Activated CD4-positive, CD25-positive, alpha-beta regulatory T cell treated with anti-CD3 and anti-CD28 coated beads, Interleukin-2, amount 50 U/mL, for 16 hours (primary cell): ENCODE data around the gene DOK7.

Experiments
- DNase-seq: peaks from one replicate; pipeline ENCODE4 v3.0.0-alpha.2; 2020; ENCODE audit warnings: low read depth, low spot score

The DOK7 gene

DNA sequence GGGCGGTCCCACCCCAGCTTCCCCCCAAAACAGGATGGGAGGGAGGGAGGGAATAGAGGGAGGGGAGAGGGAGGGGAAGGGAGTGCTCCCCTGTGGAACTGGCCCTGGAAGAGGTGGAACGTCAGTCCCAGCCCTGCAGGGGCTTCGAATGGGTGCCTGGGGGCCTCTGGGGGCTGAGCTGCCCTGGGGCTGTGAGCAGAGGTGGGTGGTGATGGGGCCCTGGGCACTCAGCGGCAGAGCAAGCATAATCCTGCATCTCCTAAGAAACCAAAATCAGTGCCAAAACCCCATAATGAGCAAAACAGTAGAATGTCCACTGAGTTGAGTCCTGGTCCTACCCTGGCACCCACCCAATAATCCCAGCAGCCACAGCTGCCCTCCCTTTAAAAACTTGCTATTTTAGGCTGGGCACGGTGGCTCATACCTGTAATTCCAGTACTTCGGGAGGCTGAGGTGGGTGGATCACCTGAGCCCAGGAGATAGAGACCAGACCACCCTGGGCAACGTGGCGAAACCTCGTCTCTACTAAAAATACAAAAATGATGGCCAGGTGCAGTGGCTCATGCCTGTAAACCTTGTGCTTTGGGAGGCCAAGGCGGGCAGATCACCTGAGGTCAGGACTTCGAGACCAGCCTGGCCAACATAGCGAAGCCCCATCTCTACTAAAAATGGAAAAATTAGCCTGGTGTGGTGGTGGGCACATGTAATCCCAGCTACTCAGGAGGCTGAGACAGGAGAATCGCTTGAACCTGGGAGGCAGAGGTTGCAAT, 11.1 kb downstream of the DOK7 start:
- no peak for DNase-seq

DNA sequence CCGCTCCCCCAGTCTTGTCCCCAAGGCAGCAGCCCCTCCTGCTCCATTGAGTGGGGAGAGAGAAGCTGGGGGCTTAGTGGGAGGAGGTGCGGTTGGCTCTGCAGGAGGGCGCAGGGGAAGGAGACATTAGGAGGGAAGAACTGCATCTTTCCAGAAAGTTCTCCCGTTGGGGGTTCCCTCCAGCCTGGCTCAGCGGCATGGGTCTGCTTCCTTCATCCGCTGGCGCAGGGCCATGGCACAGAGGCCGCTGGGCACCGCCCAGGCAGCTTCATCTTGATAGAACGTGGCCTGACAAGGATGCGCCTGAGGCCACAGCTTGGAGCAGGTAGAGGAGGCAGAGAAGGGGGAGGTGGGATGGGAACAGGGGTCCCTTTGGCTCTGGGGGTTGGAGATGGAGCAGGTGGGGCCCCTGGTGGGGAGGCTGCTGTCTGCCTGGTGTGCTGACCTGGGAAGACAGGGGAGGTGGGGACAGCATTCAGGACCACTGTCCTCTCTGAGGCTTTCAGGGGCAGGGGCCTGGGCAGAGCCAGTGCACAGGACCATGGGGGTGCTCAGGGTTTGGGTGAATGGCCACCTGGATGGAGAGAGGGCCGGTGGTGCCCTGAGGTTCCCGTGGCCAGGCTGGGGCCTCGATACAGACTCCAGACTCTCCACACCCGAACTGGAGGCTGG, 12.1 kb downstream of the DOK7 start:
- DNase-seq = no peak

DNA sequence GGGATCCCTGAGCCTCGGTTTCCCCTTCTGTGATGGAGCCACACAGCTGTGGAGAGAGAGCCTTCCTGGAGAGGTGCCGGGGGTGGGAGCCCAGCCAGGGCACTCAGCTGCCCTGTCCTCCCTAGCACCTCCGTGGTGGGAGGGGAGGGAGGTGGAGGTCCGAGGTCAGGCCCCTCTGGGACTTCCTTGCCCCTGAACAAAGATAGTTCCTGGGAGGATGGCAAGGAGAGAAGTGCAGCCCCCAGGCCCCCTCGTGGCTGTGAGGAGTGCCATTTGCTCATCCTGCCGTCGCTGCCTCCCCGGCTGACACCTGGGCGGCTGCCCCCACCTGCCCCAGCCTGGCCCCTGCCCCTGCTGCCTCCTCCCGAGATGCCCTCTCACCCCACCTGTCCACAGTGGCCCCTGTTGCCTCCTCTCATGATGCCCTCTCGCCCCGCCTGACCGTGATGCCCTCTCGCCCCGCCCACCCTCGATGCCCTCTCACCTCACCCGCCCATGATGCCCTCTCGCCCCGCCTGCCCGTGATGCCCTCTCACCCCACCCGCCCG, 12.7 kb downstream of the DOK7 start:
- no peak for DNase-seq

DNA sequence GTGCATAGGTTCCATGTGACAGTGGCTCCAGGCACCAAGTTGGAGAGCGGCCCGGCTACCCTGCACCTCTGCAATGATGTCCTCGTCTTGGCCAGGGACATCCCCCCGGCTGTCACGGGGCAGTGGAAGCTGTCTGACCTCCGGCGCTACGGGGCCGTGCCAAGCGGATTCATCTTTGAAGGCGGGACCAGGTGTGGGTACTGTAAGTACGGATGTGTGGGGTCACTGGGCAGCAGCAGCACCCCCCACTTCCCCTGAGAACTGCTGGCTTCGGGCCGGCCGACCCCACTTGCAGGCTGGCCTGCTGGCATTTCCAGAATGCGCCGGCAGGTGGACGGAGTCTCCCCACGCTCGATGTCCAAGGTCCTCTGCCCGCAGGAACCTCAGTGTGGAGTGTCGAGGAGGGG, 13.2 kb downstream of the DOK7 start:
- no peak for DNase-seq

DNA sequence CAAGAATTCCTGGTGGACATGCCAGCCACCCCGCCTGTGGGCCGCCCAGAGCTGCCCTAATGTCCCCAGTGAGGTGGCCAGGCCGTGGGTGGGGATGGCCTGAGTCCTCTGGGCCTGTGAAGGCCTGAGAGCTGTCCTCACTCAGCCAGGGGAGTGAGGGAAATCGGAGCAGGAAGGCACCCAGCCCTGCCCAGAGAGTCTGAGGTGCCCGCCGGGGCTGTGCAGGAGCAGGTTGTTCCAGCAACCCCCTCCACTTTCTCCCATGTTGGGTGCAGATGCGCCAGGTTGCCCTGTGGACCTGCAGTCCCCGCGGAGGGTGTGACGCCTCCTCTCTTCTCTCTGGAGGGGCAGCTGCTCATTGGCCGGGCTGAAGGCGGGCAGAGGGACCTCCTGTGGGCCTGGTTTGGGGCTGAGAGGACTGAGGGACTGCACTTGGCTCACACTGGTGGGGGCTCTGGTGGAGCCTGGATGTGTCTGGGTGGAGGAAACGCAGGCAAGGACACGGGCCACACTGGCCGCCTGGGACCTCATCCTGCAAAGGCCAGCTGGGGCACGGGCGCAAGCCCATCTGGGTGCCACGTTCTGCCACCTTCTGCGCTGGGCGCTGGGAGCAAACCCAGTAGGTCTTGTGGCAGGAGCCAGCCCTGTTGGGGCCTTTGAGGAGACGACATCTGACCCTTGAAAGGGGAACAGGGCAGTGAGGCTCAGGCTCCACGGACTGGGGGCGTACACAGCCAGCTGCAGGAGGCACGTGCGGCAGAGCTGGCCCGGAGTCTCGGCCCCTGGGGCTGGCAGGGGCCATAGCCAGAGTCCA, 14.0 kb downstream of the DOK7 start:
- DNase-seq = no peak

DNA sequence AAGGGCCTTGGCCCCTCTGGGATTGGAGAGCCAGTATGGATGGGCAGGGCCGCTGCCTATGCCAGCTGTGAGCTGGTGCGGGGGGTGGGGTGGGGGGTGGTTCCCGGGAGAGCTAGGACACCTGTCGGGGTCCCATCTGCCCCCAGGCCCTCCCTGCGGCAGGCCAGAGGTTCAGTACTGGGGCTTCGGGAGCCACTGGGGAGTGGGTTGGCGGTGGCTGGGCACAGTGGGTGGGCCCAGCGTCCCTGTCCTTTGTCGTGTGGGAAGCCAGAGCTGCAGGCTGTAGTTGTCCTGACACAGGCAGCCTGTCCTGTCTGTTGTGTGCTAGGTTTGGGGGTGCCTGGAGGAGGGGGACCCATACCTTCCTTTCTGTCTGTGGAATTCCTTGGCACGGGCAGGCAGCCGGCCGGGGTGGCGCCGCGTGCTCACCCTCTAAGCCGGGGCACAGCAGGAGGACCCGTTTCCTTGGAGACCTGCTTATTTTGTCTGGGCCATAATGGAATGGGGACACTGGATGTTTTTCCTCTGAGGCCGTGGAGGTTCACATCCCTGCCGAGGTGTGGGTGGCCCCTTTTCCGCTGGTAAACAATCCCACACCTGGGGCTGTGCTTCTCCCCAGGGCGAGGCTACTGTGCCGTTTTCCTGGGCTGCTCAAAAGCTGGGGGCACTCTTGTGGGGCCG, 14.8 kb downstream of the DOK7 start:
- no peak for DNase-seq

DNA sequence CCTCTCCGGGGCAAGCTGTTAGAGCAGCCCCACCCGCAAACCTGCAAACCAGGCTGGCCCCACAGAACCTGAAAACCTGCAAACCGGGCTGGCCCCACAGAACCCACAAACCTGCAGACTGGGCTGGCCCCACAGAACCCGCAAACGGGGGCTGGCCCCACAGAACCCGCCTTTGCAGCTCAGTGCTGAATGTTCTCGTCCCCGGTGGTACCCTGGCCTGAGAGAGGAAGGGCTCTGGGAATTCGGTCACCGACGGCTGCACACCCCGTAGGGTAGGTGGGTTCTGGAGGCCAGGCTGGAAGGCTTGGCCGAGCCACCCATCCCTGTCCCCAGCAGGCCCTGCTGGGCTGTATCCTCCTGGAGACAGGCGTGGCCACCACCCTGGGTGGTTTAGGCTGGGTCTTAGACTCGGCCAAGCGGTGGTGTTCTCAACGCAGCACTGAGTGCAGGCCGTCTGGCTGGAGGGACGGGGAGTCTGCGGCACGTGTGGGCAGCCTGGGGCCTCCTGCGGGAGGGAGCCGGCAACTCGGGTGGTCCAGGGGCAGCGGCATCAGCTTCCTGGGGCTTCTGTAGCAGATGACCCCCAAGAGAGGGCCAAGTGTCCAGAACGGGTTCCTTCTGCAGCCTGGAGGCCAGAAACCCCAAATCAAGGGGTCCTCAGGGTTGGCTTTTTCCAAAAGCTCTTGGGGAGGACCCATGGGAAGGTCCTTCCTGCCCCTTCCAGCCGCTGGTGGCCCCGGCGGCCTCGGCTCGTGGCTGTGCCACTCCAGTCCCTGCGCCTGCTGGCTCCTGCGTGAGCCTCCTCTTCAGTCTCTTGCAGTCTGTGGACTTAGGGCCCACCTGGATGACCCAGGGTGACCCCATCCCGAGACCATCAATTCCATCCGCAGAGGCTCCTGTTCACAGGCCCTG, 15.6 kb downstream of the DOK7 start:
- DNase-seq = no peak

DNA sequence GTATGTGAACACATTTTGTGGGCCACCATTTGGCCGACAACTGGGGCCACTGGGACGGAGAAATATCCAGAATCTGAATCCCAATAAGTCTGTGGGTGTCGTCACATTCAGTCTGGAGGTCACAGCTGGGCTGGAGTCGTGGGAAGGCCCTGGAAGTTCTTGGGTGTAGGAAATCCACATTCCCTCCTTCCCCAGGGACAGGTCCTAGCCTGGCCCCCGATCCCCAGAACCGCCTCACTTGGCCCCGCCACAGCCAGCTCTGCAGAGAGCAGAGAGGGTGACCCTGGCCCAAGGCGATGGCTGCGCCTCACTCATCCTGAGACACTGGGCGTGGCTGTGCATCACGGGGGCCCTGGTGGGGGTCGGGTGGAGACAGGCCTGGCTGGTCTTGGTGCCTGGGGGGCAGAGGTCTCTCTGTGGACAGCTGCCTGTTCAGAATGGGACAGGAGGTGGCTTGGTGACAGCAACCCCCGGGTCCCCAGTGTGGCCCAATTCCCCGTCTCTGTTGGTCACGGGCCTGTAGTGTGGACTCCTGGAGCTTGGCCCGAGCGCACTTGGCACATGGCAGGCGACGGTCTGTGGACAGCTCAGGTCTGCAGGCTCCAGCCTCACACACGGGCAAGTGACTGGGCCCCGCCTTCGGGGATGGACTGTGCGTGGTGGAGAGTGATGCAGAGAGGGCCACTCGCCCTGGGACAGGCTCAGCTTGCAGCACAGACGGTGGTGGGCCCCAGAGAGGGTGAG, 16.4 kb downstream of the DOK7 start:
- no peak for DNase-seq

DNA sequence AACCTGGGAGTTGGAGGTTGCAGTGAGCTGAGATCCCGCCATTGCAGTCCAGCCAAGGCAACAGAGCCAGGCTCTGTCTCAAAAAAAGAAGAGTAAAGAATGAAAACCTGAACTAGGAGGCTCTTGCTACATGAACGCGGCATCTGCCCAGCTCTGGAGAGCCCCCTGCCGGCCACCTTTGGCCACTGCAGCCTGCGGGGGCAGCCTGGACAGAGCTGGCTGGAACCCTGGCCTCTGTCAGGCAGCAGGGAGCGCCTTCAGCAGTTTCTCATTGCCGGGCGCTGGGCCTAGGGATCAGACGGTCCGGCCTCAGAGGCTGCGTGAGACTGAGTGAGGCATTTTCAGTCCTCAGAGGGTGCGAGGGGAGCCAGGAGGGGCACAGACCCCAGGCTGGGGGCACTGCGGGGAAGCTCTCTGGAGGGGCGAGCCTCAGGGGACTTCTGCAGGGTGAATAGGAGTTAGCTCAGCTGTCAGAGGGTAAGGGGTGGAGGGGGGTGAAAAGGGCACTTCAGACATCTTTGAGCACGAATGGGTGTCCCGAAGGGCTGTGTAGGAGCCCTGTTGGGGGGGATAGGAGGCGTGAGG, 17.5 kb downstream of the DOK7 start:
- DNase-seq = peak; percentile 31

DNA sequence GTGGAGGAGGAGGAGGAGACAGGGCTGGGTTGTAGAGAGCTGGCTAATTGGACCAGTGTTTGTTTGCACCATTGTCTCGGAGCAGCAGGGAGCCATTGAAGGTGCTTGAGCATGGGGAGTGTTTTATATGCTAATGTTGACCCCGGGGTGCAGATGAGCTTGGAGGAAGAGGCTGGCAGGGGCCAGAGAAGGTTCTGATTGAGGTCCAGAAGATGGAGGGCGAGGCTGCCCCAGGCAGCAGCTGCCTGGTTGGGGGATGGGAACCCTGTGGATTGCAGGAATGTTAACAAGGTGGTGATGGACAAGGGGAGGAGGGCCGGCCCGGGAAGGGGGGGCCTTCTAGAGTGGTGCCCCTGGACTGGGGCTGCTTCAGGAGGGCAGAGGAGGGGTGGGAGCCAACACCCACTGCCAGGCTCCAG, 18.0 kb downstream of the DOK7 start:
- no peak for DNase-seq

DNA sequence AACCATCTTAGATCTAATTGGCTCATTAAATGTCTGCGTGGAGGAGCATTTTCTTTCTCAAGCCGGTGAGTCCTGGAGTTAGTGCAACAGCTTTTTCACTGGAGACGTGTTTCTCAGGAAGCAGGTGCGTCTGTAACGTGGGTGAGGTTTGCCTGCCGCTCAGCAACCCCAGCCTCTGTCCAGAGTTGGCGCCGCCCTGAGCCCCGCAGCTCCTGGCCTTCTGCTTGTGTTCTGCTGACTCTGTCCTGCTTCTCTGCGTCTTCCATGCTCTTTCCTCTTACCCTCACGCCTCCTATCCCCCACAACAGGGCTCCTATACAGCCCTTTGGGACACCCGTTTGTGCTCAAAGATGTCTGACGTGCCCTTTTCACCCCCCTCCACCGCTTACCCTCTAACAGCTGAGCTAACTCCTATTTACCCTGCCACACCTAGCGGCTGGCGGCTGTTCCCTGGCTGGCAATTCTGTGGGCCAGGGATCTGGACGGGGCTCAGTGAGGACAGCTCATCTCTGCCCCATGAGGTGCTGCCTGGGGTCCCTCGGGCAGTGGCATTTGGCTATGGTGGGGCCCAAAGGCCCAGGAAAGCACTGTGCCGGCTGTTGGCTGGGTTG, 18.8 kb downstream of the DOK7 start:
- DNase-seq = no peak

DNA sequence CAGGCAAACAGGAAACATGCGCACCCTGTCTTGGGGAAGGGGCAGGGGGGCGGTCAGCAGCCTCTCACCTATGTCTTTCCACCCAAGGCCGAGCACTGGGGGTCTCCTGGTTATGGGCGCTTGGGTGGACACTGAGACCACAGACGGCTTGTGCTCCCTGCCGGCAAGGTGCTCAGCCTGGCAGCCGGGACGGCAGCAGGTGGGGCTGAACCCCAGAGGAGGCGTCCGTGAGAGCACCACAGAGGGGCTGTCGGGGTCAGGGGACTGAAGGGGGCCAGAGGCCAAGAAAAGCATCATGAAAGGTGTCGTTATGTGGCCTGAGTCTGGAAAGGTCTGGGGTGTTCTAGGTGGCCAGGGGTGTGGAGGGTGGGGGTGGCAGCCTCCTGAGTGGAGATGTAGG, 19.6 kb downstream of the DOK7 start:
- no peak for DNase-seq

DNA sequence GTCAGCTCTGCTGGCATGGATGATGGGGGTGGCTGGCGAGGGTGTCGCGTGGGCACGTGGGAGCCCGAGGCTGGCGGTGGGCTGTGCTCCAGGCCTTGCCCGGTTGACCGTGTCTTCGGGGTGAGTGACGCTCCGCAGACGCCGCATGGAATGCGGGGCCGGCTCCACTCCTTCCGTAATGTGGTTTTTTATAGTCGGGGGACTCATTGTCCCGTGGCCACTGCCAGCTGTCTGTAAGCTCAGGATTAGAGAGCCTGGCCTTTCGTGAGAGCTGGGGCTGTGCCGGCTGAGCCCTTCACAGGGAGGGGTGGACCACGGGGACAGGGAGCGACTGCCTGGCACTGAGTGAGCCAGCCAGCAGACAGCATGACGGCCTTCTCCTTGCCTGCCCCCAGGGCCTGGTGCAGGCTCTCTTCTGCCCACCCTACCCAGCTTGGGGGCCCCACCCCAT, 20.4 kb downstream of the DOK7 start:
- no peak for DNase-seq

DNA sequence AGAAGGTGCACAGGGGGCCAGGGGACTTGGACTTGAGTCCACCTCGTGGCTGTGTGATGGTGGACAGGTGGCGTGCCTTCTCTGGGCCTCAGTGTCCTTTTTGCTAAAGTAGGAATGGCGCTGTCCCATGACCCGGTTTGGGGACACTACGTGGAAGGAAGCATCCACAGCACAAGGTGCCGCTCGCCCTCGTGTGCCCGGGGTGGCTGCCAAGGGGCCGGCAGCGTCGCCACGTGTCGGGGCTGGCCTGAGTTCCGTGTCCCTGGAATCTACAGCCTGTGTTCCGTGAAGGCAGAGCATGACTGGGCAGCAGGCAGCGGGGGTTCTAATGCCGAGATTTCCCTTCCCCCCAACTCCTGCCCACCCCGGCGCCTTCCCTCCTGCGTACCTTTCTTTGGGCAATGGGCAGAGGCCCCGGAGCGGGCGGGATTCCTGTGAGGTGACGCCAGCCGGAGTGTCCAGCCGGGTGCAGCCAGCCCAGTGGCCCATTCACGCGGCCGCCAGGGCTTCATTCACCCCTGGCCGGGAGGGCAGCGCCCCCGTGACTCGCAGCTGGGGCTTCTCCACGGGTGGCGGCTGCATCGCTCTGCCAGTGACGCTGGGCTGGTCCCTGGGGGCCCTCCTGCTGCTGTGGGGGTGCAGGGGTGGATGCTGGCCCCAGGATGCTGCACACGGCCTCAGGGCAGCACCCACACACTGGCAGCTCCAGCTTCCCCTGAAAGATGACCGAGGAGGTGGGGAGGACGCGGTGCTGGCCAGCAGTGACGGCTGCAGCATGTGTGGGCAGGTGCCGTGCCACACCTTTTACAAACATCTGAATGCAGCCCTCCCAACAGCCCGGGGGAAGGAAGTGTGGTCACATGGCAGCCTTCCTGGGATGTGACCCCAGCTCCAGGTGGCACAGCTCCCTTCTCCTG, 21.2 kb downstream of the DOK7 start:
- no peak for DNase-seq

DNA sequence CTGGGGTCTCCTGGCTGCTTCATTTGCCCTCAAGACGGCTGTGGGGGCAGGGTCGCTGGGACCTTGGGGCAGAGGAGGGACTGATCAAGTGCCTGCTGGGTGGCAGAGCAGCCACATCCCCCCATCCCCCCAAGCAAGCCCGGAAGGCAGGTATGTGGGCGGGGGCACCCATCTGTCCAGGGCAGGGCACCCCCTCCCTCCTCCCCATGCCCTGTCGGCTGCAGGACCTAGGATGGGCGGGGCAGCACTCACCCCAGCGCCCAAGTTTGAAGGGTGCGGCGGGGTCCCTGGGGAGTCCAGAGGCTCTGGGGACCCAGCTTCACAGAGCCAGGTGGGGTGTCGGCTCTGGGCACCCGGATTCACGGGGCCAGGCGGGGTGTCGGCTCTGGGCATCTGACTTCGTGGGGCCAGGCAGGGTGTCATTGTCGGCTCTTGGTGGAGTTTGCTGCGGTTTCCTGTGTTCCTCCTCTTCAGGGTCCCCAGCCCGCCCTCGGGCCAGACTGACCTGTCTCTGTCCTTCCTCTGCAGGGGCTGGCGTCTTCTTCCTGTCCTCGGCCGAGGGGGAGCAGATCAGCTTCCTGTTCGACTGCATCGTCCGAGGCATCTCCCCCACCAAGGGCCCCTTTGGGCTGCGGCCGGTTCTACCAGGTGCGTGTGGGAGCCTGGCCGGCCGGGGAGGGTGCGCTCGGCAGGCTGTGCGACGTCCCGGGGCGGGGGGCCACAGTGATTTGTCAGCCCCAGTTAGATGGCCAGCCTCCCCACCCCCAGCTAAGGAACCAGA, 22.1 kb downstream of the DOK7 start:
- DNase-seq = no peak

DNA sequence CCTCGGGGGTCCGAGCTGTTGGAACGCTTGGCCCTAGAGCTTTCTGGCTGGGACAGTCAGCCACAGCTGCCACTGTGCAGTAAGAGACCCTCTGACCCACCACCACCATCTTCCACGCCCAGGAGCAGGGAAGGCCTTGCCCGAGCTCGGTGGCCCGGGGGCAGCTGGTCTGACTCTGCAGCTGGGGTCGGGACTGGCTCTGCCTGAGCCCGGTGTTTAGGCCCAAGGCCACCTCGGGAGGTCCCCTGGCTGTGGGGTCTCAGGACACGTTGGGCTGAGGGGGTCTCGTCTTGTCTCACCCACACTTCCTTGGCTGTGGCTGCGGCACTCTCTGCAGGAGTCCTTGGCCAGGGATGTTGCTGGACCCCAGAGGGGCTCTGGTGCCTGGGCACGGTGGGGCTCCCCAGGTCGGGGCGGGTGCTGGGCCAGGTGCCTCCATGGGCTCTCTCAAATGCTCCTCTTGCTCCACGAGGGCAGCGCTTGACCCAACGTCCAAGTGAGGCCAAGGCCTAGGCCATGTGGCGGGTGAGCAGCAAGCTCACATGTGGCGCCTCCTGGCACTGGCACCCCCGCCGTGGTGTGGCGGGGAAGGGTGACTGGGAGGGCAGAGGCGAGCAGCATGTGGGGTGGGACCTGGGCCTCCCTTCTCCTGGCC, 22.9 kb downstream of the DOK7 start:
- no peak for DNase-seq
